Activated naive CD4-positive, alpha-beta T cell treated with anti-CD3 and anti-CD28 coated beads for 36 hours (primary cell): ENCODE results near the gene CABP4. TPM values are rescaled to one million over a fixed set of nuclear protein-coding genes. Genes with fewer than 3 reads are reported as not detected.
"Not testable (repeated sequence)": the region's sequence is repeated elsewhere in the genome, so short reads cannot be mapped to it uniquely, and the experiment has no call there.

Experiments used
- CTCF ChIA-PET: fragments of 350-600 bp; sonication (Branson Sonifier 250); formaldehyde crosslinking; loops from one replicate; lab custom pipeline; 2021; ENCODE audit warnings: antibody characterized with exemption; lab: Charles Lee
- DNase-seq: peaks from one replicate; pipeline ENCODE4 v3.0.0-alpha.2; 2020
- H3K27ac Mint-ChIP-seq: one replicate; pipeline ENCODE4 v1.8.0; 2021; ENCODE audit warnings: mild to moderate bottlenecking, mixed read lengths
- H3K27me3 Mint-ChIP-seq: one replicate; pipeline ENCODE4 v1.8.0; 2021; ENCODE audit warnings: low read depth, mixed read lengths
- H3K36me3 Mint-ChIP-seq: one replicate; pipeline ENCODE4 v1.8.0; 2021; ENCODE audit warnings: low read depth, mixed read lengths
- H3K4me1 Mint-ChIP-seq: one replicate; pipeline ENCODE4 v1.8.0; 2021; ENCODE audit warnings: low read depth, mixed read lengths
- H3K4me3 Mint-ChIP-seq: one replicate; pipeline ENCODE4 v1.8.0; 2021; ENCODE audit warnings: mild to moderate bottlenecking, moderate library complexity, mixed read lengths
- H3K9me3 Mint-ChIP-seq: one replicate; pipeline ENCODE4 v1.8.0; 2021; ENCODE audit warnings: mixed read lengths
- intact Hi-C: fragments of 100-400 bp; cut with micrococcal nuclease; formaldehyde crosslinking; loops from one replicate; pipeline ENCODE4 v1.15.1; 2023
- total RNA-seq, 2 experiments: library from RNA; stranded (reverse); gene quantifications; one replicate each; pipeline ENCODE4 v1.2.3, GENCODE V29; 2021

CABP4 gene
- total RNA-seq, 2 experiments from 2014 or later: 1.4 to 2.3 TPM

GRCh38 chr11:67420646-67421429, 34.3 kb upstream of the CABP4 start:
- CTCF ChIA-PET: interaction anchor here (0.9 to 4.7 kb wide), 4 partner anchors 12 to 69 kb away, joined by 3 to 28 read pairs (median 4); partner anchors contain the start of genes PPP1CA and TBC1D10C
- DNase-seq: peak; percentile 97
- Mint-ChIP-seq H3K27ac (peak overlapping the region; percentile 50), H3K4me3 (peak overlapping the region; percentile 77), H3K9me3 (no peaks in the 10 kb centered on the region), H3K27me3 (no peaks in the 10 kb centered on the region), H3K4me1 (peaks cover 46% of the 10 kb centered on the region), H3K36me3 (no peaks in the 10 kb centered on the region)
- intact Hi-C loops: loop anchor here (1.0 to 2.0 kb wide), 2 partner anchors 18 to 19 kb away; no protein-coding TSS in a partner anchor

- Mint-ChIP-seq H3K4me3 (peak overlapping the region; percentile 60), H3K36me3 (no peaks in the 10 kb centered on the region), H3K9me3 (no peaks in the 10 kb centered on the region), H3K27me3 (no peaks in the 10 kb centered on the region), H3K27ac (peak overlapping the region; percentile 50), H3K4me1 (peaks cover 39% of the 10 kb centered on the region)
- intact Hi-C loops: loop anchor here (1.0 to 2.0 kb wide), 2 partner anchors 17 to 19 kb away; no protein-coding TSS in a partner anchor
- CTCF ChIA-PET: interaction anchor here (4.7 kb wide), 1 partner anchor 19 kb away, joined by 28 read pairs; the partner anchor contains the start of genes PPP1CA and TBC1D10C
- DNase-seq: no peak
These were observed 33.6 kb upstream of the CABP4 start for GRCh38 chr11:67421430-67422031.

- Mint-ChIP-seq H3K4me3 (no peak overlapping the region), H3K27ac (no peak overlapping the region), H3K27me3 (no peaks in the 10 kb centered on the region), H3K36me3 (no peaks in the 10 kb centered on the region), H3K9me3 (no peaks in the 10 kb centered on the region), H3K4me1 (peaks cover 36% of the 10 kb centered on the region)
- intact Hi-C loops: no loop called here
- CTCF ChIA-PET: no interaction called here
- DNase-seq: no peak
These were observed 32.3 kb upstream of the CABP4 start for GRCh38 chr11:67422891-67423290.

- no peaks in the 10 kb centered on the region for H3K9me3 Mint-ChIP-seq
These were observed 31.7 kb upstream of the CABP4 start for GRCh38 chr11:67423466-67423865.

GRCh38 chr11:67423891-67424613, 31.1 kb upstream of the CABP4 start:
- Mint-ChIP-seq H3K27ac (no peak overlapping the region), H3K4me1 (peaks cover 30% of the 10 kb centered on the region), H3K36me3 (peaks cover 3% of the 10 kb centered on the region), H3K9me3 (no peaks in the 10 kb centered on the region), H3K27me3 (no peaks in the 10 kb centered on the region), H3K4me3 (no peak overlapping the region)
- CTCF ChIA-PET: interaction anchor here (0.6 kb wide), 1 partner anchor 129 kb away, joined by 6 read pairs; no protein-coding TSS in a partner anchor
- intact Hi-C loops: no loop called here
- DNase-seq: no peak

More at GRCh38 chr11:67423466-67423865, 31.7 kb upstream of the CABP4 start:
- Mint-ChIP-seq H3K4me3 (no peak overlapping the region), H3K4me1 (peaks cover 32% of the 10 kb centered on the region), H3K36me3 (peaks cover 2% of the 10 kb centered on the region), H3K27me3 (no peaks in the 10 kb centered on the region), H3K27ac (no peak overlapping the region)
- no peak for DNase-seq
- intact Hi-C loops: no loop called here
- CTCF ChIA-PET: no interaction called here

- H3K27me3 Mint-ChIP-seq, H3K9me3 Mint-ChIP-seq, intact Hi-C loops: not testable (repeated sequence)
- CTCF ChIA-PET: interaction anchor here (1.8 to 2.7 kb wide), 2 partner anchors 24 to 25 kb away, joined by 4 to 7 read pairs; partner anchors contain the start of genes PPP1CA and TBC1D10C
- Mint-ChIP-seq H3K4me3 (peak overlapping the region; percentile 98), H3K27ac (peak overlapping the region; percentile 97), H3K36me3 (peaks cover 12% of the 10 kb centered on the region), H3K4me1 (peaks cover 34% of the 10 kb centered on the region)
- DNase-seq: peak; percentile 28
These were observed 27.7 kb upstream of the CABP4 start for GRCh38 chr11:67427364-67427859.

GRCh38 chr11:67428052-67429001, 26.8 kb upstream of the CABP4 start, which contains the start of gene RPS6KB2:
Gene RPS6KB2, plus strand, starts transcription at chr11:67428494. Its CDS starts 52 bp downstream, at chr11:67428546.
- intact Hi-C loops: loop anchor here (1.0 to 2.0 kb wide), 3 partner anchors 8 to 40 kb away; partner anchors contain the start of gene TMEM134
- Mint-ChIP-seq H3K4me3 (peak within 1 kb of the TSS; percentile 98), H3K36me3 (peaks cover 12% of the 10 kb centered on the region), H3K9me3 (no peaks in the 10 kb centered on the region), H3K27ac (peak within 1 kb of the TSS; percentile 97), H3K27me3 (no peaks in the 10 kb centered on the region), H3K4me1 (peaks cover 35% of the 10 kb centered on the region)
- CTCF ChIA-PET: interaction anchor here (0.6 to 2.7 kb wide), 3 partner anchors 11 to 26 kb away, joined by 3 to 7 read pairs (median 4); partner anchors contain the start of genes PPP1CA and TBC1D10C
- DNase-seq: peak; percentile 100

GRCh38 chr11:67429038-67429668, 26.0 kb upstream of the CABP4 start:
- DNase-seq: no peak
- Mint-ChIP-seq H3K4me3 (peak overlapping the region; percentile 98), H3K9me3 (no peaks in the 10 kb centered on the region), H3K27me3 (no peaks in the 10 kb centered on the region), H3K36me3 (peaks cover 15% of the 10 kb centered on the region), H3K4me1 (peaks cover 42% of the 10 kb centered on the region), H3K27ac (peak overlapping the region; percentile 97)
- intact Hi-C loops: loop anchor here (2.0 kb wide), 1 partner anchor 40 kb away; the partner anchor contains the start of gene TMEM134
- CTCF ChIA-PET: interaction anchor here (0.6 to 2.7 kb wide), 4 partner anchors 10 to 27 kb away, joined by 3 to 7 read pairs (median 4); partner anchors contain the start of genes PPP1CA and TBC1D10C

GRCh38 chr11:67429722-67430121, 25.4 kb upstream of the CABP4 start:
- Mint-ChIP-seq H3K27ac (peak overlapping the region; percentile 97), H3K36me3 (peaks cover 18% of the 10 kb centered on the region), H3K27me3 (no peaks in the 10 kb centered on the region), H3K4me1 (peaks cover 44% of the 10 kb centered on the region), H3K4me3 (peak overlapping the region; percentile 98), H3K9me3 (no peaks in the 10 kb centered on the region)
- intact Hi-C loops: loop anchor here (2.0 kb wide), 1 partner anchor 39 kb away; the partner anchor contains the start of gene TMEM134
- DNase-seq: no peak
- CTCF ChIA-PET: interaction anchor here (0.7 to 2.7 kb wide), 2 partner anchors 26 to 28 kb away, joined by 5 to 7 read pairs; partner anchors contain the start of genes PPP1CA and TBC1D10C
